OCI-LY7 (cell line): ENCODE measurements around the gene HAND1. TPM values are rescaled to one million over a fixed set of nuclear protein-coding genes. Genes with fewer than 3 reads are reported as not detected.

Experiments
- BruUV-seq: library from RNA; stranded (reverse); fragments of 400-500 nt; replicated peaks from 2 replicates; lab custom pipeline; 2021; lab: Mats Ljungman, UMichigan
- CTCF ChIA-PET: fragments of 300-600 bp; sonication (Branson Sonifier 250); formaldehyde crosslinking; loops from one replicate; lab custom pipeline; 2022; ENCODE audit warnings: antibody characterized with exemption; ENCODE audit not compliant: unreplicated experiment; lab: Charles Lee
- POLR2A ChIA-PET: fragments of 300-600 bp; sonication (Branson Sonifier 250); formaldehyde crosslinking; loops from one replicate; lab custom pipeline; 2022; ENCODE audit warnings: antibody characterized with exemption; lab: Charles Lee
- DNase-seq: peaks from one replicate; pipeline ENCODE4 v3.0.0-alpha.2; 2015; ENCODE audit warnings: low spot score
- H2AFZ ChIP-seq: fragments of 200-600 bp; sonication (generic), shearing (Covaris generic); 2 replicates; pipeline ENCODE4 v1.6.1; 2014; ENCODE audit warnings: mild to moderate bottlenecking, antibody characterized with exemption, low read length, moderate library complexity
- H3K27ac ChIP-seq: fragments of 200-600 bp; sonication (generic); 2 replicates; pipeline ENCODE4 v1.5.1; 2014; ENCODE audit warnings: mixed run types, low read depth, mild to moderate bottlenecking, moderate library complexity, low read length, inconsistent platforms; ENCODE audit not compliant: poor library complexity, severe bottlenecking
- H3K36me3 ChIP-seq: fragments of 200-600 bp; sonication (generic); 2 replicates; pipeline ENCODE4 v1.6.1; 2014; ENCODE audit warnings: mild to moderate bottlenecking, antibody characterized with exemption, low read length, moderate library complexity, mixed read lengths; ENCODE audit not compliant: insufficient read depth
- H3K4me1 ChIP-seq: fragments of 200-600 bp; sonication (generic); 2 replicates; pipeline ENCODE4 v1.5.1; 2014; ENCODE audit warnings: mild to moderate bottlenecking, low read length; ENCODE audit not compliant: insufficient read depth, poor library complexity, severe bottlenecking
- H3K4me2 ChIP-seq: fragments of 200-600 bp; sonication (generic); 2 replicates; pipeline ENCODE4 v1.6.1; 2014; ENCODE audit warnings: mild to moderate bottlenecking, low read length
- H3K4me3 ChIP-seq: fragments of 200-600 bp; sonication (generic); 2 replicates; pipeline ENCODE4 v1.5.1; 2014; ENCODE audit warnings: mild to moderate bottlenecking, low read depth, low read length; ENCODE audit not compliant: poor library complexity, severe bottlenecking
- H3K79me2 ChIP-seq: fragments of 200-600 bp; sonication (generic); 2 replicates; pipeline ENCODE4 v1.6.1; 2016; ENCODE audit warnings: low read depth, mild to moderate bottlenecking, low read length, moderate library complexity, mixed read lengths; ENCODE audit not compliant: insufficient read depth
- H3K9me2 ChIP-seq: fragments of 200-600 bp; sonication (generic); 2 replicates; pipeline ENCODE4 v1.6.1; 2016; ENCODE audit warnings: mild to moderate bottlenecking, low read length, mixed read lengths; ENCODE audit not compliant: insufficient read depth
- H3K9me3 ChIP-seq: fragments of 200-600 bp; sonication (generic); 2 replicates; pipeline ENCODE4 v1.6.1; 2014; ENCODE audit warnings: mild to moderate bottlenecking, mixed run types, low read length, mixed read lengths
- H4K20me1 ChIP-seq: fragments of 200-600 bp; sonication (generic); 2 replicates; pipeline ENCODE4 v1.6.1; 2014; ENCODE audit warnings: mild to moderate bottlenecking, antibody characterized with exemption, low read length, moderate library complexity, mixed read lengths; ENCODE audit not compliant: insufficient read depth
- CTCF ChIP-seq: fragments of 200-600 bp; sonication (generic); conservative IDR thresholded peaks from 2 replicates; pipeline ENCODE4 v1.5.1; 2014; ENCODE audit warnings: mild to moderate bottlenecking, antibody characterized with exemption, low read length, moderate library complexity, mixed read lengths
- EZH2phosphoT487 ChIP-seq: fragments of 200-600 bp; sonication (generic); IDR thresholded peaks from 2 replicates; pipeline ENCODE4 v1.6.1; 2018; ENCODE audit warnings: low read depth, borderline replicate concordance, mild to moderate bottlenecking, mixed run types, antibody characterized with exemption, low read length, moderate library complexity, mixed read lengths
- intact Hi-C: fragments of 100-400 bp; cut with micrococcal nuclease; formaldehyde crosslinking; loops from one replicate; pipeline ENCODE4 v1.10.0; 2022; ENCODE audit not compliant: unreplicated experiment
- total RNA-seq, 2 experiments: library from RNA; depleted of rRNA in 1 of 2; stranded (reverse); fragments of >200 nt in 1 of 2; shearing (Covaris generic) in 1 of 2; gene quantifications; 2 replicates each; pipeline ENCODE4 v1.2.3, GENCODE V29; 2014 to 2022

HAND1 gene
- total RNA-seq, 2 experiments from 2014 or later = not detected

GRCh38 chr5:154481584-154482381 is 3.8 kb upstream of the HAND1 start:
- no TSS peak for BruUV-seq
- no peaks in the 10 kb centered on the region for H3K9me3 ChIP-seq
- H2AFZ ChIP-seq = no peak overlapping the region
- no peak for DNase-seq
- no peaks in the 10 kb centered on the region for H3K36me3 ChIP-seq
- POLR2A ChIA-PET = no interaction called here
- TF ChIP-seq CTCF = no peak
- no peak for TF ChIP-seq EZH2phosphoT487
- no peak overlapping the region for H3K4me2 ChIP-seq
- H3K4me3 ChIP-seq = no peak overlapping the region
- CTCF ChIA-PET = no interaction called here
- H3K79me2 ChIP-seq = no peaks in the 10 kb centered on the region
- H3K9me2 ChIP-seq = no peaks in the 10 kb centered on the region
- H3K4me1 ChIP-seq = no peaks in the 10 kb centered on the region
- intact Hi-C loops = no loop called here
- H4K20me1 ChIP-seq = no peaks in the 10 kb centered on the region
- H3K27ac ChIP-seq = no peak overlapping the region

GRCh38 chr5:154480847-154481246 is 2.8 kb upstream of the HAND1 start:
- CTCF ChIA-PET = no interaction called here

More at GRCh38 chr5:154480847-154481246, 2.8 kb upstream of the HAND1 start:
- no peak for DNase-seq
- no peaks in the 10 kb centered on the region for H3K9me3 ChIP-seq
- no peak for TF ChIP-seq CTCF
- TF ChIP-seq EZH2phosphoT487 = no peak
- H3K79me2 ChIP-seq = no peaks in the 10 kb centered on the region
- no peaks in the 10 kb centered on the region for H3K36me3 ChIP-seq
- H4K20me1 ChIP-seq = no peaks in the 10 kb centered on the region
- no peaks in the 10 kb centered on the region for H3K4me1 ChIP-seq
- no peak overlapping the region for H3K27ac ChIP-seq
- POLR2A ChIA-PET = no interaction called here
- H3K4me3 ChIP-seq = no peak overlapping the region
- intact Hi-C loops = no loop called here
- no peaks in the 10 kb centered on the region for H3K9me2 ChIP-seq
- H2AFZ ChIP-seq = no peak overlapping the region
- no TSS peak for BruUV-seq
- H3K4me2 ChIP-seq = no peak overlapping the region
